BE2C (cell line): ENCODE data around the gene REPIN1.

ENCODE experiments used
- DNase-seq: peaks from one replicate; pipeline ENCODE4 v3.0.0-alpha.2; 2020
- H3K27me3 ChIP-seq: fragments of 250-450 bp; sonication (Bioruptor Pico); 2 replicates; pipeline ENCODE4 v1.5.1; 2020; ENCODE audit warnings: mild to moderate bottlenecking
- H3K36me3 ChIP-seq: fragments of 250-450 bp; sonication (Bioruptor Pico); 2 replicates; pipeline ENCODE4 v1.5.1; 2020; ENCODE audit warnings: mild to moderate bottlenecking
- H3K4me1 ChIP-seq: fragments of 250-450 bp; sonication (Bioruptor Pico); 2 replicates; pipeline ENCODE4 v1.5.1; 2020
- H3K4me3 ChIP-seq: 2 replicates; pipeline ENCODE4 v1.5.1; 2011; ENCODE audit warnings: low read depth, low read length
- H3K9me3 ChIP-seq: fragments of 250-450 bp; sonication (Bioruptor Pico); 2 replicates; pipeline ENCODE4 v1.5.1; 2020
- TF ChIP-seq, protein P1 (sequence below): IDR thresholded peaks from 2 replicates; pipeline ENCODE4 v1.5.1; 2012; ENCODE audit warnings: mild to moderate bottlenecking, low read depth, low read length

The REPIN1 gene

DNA sequence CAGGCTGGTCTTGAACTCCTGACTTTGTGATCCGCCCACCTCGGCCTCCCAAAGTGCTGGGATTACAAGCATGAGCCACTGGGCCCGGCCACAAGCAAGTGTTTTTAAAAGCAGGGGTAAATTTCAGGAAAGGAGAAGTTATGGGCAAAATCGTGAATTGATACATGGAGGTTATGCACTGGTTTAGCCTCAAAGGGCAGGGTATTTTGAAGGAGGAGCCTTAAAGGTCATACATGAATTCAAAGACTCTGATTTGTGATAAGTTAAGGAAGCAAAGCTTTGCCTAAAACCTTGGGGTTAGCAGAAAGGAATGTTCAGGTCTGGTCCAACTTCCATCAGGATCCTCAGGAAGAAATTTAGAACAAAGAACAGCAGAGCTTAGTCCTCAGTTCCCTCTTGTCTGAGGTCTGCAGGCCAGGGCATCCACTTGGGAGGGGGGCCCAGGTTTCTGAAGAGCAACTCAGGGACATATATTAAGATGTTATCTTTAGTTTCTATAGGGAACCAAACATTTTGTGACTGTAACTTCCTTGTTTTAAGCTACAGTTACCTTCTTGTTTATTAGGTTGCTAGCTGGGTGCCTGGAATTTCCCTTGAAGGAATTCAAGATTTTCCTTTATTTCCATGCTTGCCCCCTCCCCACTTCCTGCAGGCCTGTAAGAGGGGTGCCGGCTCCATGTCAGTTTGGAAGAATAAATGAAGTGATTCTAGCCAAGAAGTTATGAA, 2.8 kb upstream of the REPIN1 start:
- Histone ChIP-seq H3K4me3 (no peak overlapping the region), H3K36me3 (peaks cover 12% of the 10 kb centered on the region), H3K27me3 (no peaks in the 10 kb centered on the region), H3K4me1 (peaks cover 6% of the 10 kb centered on the region), H3K9me3 (no peaks in the 10 kb centered on the region)
- TF ChIP-seq, protein P1, sequence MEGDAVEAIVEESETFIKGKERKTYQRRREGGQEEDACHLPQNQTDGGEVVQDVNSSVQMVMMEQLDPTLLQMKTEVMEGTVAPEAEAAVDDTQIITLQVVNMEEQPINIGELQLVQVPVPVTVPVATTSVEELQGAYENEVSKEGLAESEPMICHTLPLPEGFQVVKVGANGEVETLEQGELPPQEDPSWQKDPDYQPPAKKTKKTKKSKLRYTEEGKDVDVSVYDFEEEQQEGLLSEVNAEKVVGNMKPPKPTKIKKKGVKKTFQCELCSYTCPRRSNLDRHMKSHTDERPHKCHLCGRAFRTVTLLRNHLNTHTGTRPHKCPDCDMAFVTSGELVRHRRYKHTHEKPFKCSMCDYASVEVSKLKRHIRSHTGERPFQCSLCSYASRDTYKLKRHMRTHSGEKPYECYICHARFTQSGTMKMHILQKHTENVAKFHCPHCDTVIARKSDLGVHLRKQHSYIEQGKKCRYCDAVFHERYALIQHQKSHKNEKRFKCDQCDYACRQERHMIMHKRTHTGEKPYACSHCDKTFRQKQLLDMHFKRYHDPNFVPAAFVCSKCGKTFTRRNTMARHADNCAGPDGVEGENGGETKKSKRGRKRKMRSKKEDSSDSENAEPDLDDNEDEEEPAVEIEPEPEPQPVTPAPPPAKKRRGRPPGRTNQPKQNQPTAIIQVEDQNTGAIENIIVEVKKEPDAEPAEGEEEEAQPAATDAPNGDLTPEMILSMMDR, result no peak
- no peak for DNase-seq

- TF ChIP-seq, protein P1, result no peak
- H3K4me1 ChIP-seq, result peaks cover 6% of the 10 kb centered on the region
These were observed 936 bp upstream of the REPIN1 start for GRCh38 chr7:150367677-150368095.

GRCh38 chr7:150368884-150369747, 494 bp downstream of the REPIN1 start:
- DNase-seq, result peak; percentile 92
- H3K36me3 ChIP-seq, result peaks cover 45% of the 10 kb centered on the region
- H3K27me3 ChIP-seq, result no peaks in the 10 kb centered on the region
- H3K4me3 ChIP-seq, result peak overlapping the region; percentile 74
- H3K4me1 ChIP-seq, result no peaks in the 10 kb centered on the region
- TF ChIP-seq, protein P1, result no peak
- H3K9me3 ChIP-seq, result no peaks in the 10 kb centered on the region

More at GRCh38 chr7:150367677-150368095, 936 bp upstream of the REPIN1 start:
- Histone ChIP-seq H3K36me3 (peaks cover 31% of the 10 kb centered on the region), H3K9me3 (no peaks in the 10 kb centered on the region), H3K27me3 (no peaks in the 10 kb centered on the region), H3K4me3 (peak overlapping the region; percentile 74)
- DNase-seq, result no peak

DNA sequence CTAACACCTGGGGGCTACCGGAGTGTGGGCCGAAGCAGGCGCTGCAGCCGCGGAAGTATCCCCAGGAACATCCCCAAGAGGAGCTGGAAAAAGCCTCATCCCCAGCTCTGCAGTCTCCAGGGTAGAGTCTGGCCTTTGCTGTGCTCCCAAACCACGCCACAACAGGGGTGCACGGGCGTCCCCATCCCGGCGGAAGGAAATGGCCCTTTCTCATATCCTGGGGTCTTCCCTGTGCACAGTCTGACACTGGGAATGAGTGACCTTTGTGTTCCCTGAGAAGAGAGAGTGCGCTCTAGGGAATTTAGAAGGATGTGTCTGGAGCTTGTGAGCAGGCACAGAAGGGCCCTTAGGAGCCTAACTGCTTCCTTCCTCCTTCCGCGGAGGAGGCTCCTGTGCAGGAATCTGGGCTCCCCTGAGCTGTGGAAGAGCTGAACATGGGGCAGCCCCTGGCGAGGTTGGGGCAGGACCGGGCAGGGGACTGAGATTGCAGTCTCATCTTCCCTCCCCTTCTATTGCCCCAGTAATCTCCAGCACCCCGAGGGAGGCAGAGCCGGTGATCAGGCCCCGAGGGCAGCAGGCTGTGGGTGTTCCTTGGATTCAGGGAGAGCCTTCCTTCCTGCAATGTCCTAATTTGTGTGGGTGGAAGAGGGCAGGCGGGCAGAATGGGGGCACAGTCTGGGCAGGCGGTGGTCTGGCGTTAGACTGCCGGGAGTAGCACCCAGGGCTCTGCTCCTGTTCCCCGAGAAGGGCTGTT, 1.3 kb downstream of the REPIN1 start:
- peak overlapping the region; percentile 74 for H3K4me3 ChIP-seq
- no peaks in the 10 kb centered on the region for H3K27me3 ChIP-seq
- no peaks in the 10 kb centered on the region for H3K9me3 ChIP-seq
- DNase-seq, result no peak
- TF ChIP-seq, protein P1, result no peak
- peaks cover 53% of the 10 kb centered on the region for H3K36me3 ChIP-seq
- no peaks in the 10 kb centered on the region for H3K4me1 ChIP-seq

DNA sequence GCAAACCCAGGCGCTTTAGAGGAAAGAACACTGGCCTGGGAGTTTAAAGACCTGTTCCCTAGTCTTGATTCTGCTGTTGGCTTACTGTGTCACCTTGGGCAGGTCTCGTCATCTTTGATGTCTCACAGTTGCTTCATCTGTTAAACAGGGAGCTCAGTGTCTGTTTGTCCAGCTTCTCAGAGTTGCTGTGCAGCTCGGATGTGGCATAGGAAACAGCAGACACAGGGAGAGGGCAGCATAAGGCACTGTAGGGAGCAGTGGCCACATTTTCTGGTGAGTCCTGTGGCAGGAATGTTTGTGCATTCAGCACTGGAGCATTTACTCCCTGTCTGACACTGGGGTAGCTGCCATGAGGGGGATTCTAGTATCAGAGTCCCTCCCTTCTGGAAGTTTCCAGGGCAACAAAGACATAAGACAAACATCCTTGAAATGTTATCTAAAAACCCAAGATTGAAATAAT, 2.0 kb downstream of the REPIN1 start:
- Histone ChIP-seq H3K4me1 (no peaks in the 10 kb centered on the region), H3K4me3 (peak overlapping the region; percentile 74), H3K9me3 (no peaks in the 10 kb centered on the region), H3K27me3 (no peaks in the 10 kb centered on the region), H3K36me3 (peaks cover 58% of the 10 kb centered on the region)
- no peak for DNase-seq
- TF ChIP-seq, protein P1, result no peak
